NCI-H446 (cell line): ENCODE measurements around the gene BMPR1B.

Experiments used
- DNase-seq, 2 experiments: peaks; one replicate each; lab custom pipeline; 2025; lab: John Stamatoyannopoulos, UW

The BMPR1B gene

DNA sequence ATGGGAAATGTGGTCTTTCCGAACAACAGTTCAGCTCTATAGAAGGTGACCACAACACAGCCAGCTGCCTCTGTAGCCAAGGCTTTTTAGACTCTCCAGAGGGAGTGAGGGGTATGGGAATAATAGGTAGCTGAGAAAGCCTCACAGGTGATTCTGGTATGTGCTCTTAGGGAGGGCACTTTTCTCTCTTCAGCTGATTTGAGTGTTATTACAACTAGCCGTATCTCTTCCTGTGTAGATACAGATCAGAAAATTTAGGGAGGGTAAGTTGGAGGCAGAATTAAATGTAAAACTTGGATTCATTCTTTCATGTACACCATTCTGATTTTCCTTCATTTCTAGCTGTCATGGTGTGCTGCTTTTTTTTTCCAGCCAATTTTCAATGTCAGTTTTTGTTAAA lies 154.9 kb downstream of the BMPR1B start:
- no peak for DNase-seq

DNA sequence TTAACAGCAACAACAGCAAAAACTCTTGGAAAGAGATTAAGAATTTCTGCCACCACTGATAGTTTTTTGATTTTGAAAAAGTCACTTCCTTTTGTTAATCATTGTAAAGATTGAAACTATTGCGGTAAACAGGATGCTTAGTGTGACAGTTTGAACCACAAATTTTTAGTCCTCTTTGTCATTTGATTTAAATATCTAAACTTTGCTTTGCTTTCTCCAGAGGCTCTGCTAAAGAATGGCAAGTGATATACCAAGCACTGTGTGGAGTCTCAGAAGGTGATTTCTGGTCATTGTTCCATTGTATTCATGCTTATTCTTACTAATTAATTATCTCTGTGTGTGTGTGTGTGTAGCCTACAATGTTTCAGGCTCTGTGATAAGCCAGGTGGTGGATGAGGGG lies 155.6 kb downstream of the BMPR1B start:
- no peak for DNase-seq

DNA sequence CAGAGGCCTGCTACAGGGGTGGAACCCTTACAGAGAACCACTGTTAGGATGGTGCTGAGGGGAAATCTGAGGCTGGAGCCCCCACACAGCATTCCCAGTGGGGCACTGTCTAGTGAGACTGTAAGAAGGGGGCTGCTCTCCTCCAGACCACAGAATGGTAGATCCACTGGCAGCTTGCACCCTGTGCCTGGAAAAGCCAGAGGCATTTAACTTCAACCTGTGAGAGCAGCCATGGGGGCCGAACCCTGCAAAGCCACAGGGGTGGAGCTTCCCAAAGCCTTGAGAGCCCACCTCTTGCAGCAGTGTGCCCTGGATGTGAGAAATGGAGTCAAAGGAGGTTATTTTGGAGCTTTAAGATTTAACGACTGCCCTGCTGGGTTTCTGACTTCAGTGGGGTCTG lies 159.4 kb downstream of the BMPR1B start:
- no peak for DNase-seq

DNA sequence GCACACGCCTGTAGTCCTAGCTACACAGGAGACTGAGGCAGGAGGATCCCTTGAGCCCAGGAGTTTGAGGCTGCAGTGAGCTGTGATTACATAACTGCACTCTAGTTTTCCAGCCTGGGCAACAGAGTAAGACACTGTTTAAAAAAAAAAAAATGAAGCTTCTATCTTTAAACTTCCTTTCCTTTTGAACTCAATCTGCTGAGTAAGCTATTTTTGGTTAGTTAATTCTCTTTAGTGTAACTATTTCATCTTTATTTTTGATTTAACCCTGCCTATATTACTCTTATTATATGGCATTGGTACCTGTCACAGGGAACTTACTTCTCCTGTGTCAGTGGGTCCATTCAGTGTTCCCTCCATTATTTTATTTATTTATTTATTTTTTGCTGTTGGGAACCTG lies 160.8 kb downstream of the BMPR1B start:
- DNase-seq = no peak

DNA sequence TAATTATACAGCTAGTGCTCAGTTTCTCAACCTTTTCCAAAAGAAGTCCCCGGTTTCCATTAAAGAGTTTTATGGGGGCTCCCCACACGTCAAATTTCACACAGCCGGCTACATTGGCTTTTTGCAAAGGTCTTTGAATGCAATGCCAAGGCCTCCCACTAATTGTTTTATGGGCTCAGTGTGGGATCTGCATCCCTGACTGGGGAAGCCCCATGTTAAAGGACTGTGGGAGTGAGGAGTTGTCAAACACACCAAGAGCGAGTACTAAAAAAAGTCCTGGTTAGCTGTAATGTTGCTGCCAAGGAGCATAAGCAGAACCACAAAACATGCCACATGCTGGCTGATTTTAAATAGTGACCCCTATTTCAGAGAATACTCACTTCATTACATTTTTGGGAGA lies 162.6 kb downstream of the BMPR1B start:
- no peak for DNase-seq

DNA sequence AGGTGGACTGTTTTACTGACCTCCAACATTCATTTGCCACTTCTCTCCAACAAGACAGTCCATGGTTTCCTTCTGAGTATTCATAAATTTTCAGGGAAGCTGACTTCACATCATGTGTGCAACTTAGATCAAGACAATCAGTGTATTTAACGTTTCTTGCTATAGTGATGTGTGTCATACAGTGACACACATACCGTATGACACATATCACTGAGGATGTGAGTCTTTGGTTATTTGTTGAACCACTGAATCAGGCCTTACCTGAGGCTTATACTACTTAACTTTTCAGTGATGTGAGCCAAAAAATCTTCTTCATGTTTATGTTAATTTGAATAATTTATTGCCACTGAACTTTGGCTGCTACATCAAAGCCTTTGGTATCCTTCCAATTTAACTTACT lies 166.8 kb downstream of the BMPR1B start:
- DNase-seq = no peak

DNA sequence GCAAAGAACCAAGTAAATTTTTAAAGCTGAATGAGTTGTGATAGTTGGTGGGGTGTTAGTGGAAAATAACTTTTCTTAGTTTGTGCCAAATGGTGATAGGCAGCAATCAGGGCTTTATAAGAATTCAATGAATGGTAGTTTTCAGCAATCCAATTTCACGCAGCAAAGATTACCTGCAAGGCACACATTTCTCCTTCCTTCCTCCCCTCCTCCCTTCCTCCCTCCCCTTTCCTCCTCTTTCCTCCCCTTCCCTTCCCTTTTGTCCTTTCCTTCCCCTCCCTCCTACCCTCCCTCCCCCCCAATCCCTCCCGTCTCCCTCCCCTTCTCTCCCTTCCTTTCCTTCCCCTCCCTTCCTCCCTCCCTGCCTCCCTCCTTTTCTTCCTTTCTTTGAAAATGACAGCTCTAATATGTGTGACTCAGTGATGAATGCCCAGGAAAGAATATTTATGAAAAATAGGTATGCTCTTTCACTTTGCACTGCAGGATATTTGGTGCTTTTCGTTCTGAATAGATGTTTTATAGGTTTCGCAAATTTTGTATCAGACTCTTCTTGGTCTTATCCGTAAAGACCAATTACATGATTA lies 168.1 kb downstream of the BMPR1B start:
- DNase-seq = no peak

DNA sequence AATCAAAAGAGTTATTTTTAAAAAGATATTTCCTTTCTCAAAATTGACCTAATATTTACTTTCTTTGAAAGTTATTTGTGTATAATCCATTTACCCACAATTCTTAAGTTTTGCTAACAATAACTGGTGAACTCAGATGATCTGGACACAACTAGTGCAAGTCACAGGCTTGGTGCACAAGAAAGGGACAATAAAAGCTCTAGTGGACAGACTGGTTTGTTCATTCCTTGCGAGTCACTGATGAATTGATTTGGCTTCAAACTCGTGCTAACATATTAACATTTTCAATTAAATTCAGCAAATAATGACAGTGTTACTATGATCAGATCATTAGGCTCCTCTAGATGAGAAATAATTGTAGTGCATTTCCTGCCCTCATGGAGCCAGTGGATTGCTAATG lies 169.2 kb downstream of the BMPR1B start:
- no peak for DNase-seq

DNA sequence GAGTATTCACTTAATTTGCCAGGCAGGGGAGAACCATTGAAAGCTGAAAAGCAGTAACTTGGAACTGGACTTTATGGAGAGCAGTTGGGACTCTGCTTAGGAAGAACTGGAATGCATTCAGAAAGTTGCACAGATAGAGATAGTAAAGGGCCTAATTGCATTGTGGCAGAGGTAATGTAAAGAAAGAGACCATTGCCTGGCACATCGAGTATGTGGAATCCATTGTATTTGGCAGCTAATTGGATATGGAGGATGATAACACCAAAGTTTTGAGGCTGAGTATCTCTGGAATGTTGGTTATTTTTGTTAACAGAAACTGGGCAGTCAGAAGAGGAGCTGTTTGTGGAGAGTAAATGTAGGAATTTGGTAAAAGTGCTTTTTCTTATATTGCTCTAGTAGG lies 169.9 kb downstream of the BMPR1B start:
- no peak for DNase-seq

DNA sequence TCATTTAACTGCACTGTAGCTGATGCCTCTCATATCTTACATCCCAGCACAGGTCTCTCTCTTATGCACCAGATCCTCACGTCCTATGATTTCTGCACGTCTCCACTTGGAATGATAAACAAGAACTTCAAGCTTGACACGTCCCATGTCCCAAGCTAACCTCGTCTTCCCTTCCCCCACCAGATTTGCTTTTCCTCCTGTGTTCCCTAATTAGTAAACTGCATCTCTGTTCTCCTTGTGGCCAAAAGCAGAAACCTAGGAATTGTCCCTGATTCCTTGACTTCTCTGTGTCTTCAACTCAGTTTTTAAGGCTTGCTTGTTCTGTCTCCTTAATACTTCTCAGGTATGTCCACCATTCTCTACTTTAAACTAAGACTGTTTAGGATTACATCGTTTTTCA lies 171.9 kb downstream of the BMPR1B start:
- DNase-seq = no peak

DNA sequence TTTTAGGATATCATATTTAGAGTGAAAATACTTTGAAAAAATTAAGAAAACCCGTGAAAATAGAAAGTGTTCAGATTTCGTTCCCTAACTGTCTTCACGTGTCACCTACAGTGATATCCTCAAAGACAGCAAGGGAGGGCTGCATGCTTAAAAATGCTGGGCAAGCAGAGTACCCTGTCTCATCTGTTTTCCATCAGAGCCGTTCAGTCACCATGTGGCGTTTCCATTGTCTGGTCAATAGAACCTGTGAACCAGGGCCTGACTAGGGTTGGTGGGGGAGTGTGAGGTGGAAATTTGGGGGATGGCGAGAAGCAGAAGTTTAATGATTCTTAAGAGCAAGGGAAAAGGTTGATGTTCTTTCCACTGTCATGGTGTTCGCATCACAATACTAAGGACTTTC lies 173.9 kb downstream of the BMPR1B start:
- DNase-seq = no peak

DNA sequence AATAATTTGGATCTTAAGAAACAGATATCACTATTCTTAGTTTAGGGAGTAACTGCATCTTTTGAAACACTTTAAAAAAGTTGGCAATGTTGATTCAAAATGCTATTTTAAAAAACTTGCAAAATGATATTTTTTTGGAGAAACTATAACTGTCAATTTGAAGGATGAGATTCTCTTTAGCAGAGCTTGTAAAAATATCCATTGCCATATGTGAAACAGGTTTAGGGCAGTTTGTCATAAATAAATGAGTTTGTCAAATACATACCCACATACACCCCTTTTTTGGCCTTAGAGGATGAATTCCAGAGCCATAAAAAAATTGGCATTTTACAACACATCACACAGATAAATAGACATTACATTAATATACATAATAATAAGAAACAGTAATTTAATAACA lies 174.6 kb downstream of the BMPR1B start:
- DNase-seq = no peak

DNA sequence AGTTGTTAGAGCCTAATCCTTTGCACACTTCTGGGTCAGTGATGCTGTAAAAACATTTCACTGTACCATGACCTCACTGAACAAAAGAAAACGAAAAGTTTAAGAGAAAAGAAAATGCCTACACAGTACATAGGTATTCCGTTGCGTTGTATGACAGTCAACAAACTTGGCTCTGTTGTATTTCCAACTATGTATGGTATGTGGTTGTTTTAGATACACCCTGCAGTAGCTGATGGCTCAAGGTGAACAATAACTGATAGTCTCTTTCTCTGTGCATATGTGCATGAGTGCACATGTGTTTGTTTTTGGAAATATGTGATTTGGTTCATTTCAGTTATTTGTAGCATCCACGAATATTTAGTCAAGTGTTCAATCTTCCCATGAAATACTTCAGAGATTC lies 176.0 kb downstream of the BMPR1B start:
- DNase-seq = no peak

DNA sequence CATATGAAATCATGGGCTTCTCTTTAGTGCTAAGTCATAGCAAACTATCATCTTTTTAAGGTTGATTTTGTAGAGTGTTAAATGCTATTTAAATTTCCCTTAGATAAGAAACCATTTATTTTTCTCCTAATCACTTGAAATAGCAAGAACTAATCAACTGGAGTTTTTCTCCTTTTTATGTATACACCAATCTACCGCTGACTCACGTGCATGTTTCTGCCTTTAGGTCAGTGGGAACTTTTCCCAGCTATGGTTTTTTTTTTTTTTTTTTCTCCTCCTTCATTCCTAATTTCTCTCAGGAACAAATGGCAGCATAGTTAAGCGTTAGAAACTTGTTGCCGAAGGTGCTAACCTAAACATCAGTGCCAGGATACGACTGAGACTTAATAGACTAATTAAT lies 176.4 kb downstream of the BMPR1B start:
- no peak for DNase-seq

DNA sequence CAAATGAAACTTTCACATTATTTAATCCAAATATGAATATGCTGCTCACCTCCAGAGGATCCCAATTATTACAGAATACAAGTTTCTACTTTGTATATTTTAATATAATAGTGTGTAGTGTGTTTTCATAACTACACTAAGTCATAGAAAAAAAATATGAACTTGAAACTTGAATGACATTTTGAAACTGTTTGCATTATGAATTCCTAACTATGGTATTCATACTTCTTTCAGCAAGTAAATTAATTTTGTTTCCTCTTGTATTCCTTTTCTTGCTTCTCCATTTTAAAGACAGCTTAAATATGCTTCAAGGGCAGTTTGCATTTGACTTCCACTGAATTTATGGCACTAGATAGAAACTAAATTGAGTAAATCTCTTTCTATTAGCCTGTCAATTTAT lies 177.1 kb downstream of the BMPR1B start:
- DNase-seq = no peak

DNA sequence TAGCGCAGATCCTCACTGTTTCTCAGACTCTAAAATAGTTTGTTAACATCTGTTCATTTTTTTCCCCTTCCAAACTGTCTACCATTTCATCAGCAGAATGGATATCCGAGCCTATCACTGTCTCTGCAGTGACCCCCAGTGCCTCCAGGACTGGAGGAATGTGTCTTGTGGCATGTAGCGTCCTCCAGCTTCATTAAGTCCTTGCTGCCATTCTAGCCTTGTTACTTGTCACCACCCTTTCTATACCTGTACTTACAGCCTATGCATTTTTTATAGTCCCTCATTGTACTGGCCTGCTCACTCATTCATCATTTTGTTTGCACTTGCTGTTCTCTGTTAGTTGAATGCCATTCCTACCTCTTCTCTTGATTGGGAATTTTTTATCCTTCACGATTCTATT lies 179.1 kb downstream of the BMPR1B start:
- DNase-seq = no peak

DNA sequence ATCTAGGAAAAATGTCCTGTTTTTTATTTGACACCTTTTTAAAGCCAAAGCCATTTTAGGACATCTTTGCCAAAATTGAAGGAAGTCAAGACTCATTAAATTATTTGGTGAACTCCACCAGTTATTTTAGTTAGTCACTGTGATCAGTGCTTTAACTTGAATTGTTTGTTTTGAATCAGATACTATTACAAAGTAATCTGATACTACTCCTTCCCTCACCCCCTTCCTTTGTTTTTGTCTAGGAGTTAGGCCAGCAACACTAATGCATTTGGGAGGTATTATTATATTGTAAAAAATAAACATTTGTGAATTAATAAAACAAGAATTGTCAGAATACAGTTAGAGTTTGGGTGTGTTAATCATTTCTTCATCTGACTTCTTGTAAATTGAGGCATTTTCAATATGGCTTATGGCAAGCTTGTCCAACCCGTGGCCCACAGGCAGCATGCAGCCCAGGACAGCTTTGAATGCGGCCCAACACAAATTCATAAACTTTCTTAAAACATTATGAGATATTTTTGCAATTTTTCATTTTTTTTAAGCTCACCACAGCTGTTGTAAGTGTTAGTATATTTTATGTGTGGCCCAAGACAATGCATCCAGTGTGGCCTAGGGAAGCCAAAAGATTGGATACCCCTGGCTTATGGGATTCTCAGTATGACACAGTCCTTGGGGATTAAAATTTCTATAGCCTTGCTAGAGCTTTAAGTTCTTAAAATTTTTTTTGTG lies 182.2 kb downstream of the BMPR1B start:
- DNase-seq = no peak

DNA sequence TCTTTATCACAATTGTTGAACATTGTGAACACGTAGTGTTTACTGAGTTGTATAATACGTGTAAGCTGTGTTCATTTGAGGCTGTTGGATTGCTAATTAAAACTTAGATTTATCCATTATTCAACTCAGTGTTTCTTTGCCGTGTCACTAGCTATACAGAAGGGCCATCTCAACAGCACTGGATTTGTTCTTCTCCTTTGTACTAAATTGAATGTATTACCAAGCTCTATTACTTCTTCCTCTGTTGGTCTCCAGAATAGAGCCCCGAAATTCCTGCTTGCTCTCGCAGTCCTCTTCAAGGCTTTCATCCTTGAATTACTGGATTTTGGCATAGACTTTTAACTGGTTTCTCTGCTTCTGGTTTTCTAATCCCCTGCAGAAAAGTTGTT lies 182.8 kb downstream of the BMPR1B start:
- no peak for DNase-seq

DNA sequence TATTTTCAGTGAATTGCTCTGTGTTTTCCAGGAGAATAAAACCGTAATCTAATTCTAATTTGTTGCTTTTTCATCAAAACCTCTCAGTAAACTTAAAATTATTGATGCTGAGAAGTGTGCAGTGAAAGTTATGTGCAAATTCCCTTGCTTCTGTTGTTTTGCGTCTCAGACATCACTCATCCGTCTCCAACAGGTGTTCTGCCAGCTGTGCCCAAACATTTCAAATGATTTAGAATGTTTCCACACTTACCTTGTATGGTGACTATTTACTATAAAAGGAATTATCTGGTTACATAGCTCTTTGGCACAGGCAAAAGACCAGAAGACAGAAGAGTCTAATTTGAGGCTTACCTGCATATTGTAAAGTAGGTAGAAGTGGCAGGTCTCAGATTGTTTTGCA lies 184.0 kb downstream of the BMPR1B start:
- no peak for DNase-seq

DNA sequence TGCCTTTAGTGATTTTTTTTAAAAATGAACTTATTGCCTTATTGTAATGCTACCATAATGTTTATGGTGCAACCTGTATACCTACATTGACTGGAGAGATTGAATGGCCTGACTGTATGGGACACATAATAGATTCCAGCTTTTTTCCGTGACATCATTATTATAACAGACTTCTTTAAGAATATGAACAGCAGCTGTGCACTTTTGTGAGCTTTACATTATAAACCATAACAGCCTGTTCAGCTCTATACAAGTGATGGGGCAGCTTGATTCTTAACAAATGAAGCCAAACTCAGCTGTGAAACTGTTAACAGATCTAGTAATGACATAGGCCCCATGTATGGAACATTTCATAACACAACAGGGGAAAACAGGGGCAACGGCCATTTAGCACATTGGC lies 187.0 kb downstream of the BMPR1B start:
- DNase-seq = no peak

DNA sequence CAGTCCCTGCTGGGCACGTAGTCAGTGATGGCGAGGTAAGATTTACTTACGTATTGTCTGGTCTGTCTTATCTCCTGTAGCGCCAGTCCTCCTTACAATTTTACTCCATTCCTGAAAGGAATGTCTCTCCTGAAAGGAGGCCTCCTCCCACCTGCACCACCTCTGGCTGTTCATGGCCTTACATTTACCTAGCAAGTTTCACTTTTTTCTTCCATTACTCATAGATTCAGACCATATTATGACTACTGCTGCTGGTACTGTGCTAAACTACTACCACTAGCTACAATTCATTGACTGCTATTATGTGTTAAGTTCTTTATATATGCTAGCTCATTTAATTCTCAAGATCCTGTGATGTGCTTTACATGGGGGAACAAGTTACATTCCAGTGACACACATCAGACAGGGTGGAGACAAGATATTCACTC lies 189.9 kb downstream of the BMPR1B start:
- no peak for DNase-seq

DNA sequence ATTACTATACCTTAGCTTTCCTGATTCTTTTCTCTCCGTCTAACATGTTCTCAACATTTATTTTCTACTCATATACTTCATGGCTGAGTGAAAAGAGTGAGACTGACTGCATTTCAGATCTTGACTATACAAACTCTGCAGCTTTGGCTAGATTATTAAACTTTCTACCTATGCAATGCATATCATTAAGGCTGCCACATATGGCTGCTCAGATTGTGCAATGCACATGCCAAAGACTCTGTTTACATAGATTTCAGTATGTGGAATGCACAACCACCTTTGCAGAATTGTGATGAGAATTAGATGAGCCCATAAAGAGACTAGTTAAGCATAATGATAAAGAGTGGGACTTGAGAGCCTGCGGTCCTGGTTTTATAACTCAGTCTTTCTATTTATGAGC lies 196.5 kb downstream of the BMPR1B start:
- DNase-seq = no peak

DNA sequence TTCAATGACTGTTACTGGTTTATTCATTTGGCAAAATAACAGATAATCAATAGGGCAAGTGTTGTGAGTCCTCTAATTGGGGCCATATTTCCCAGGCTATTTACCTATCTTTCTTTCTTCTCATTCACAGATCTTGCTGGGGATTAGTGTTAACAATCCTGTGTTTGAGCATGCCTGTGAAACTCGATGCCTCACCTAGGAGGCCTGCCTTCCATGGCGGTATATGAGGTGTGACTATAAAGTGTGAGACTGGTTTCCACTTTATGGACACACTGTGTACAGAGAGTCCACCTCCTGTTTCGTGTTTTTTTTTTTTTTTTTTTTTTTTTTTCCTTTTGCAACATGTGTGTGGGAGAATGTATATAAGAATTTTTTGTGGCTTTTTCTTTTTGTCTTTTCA lies 199.3 kb downstream of the BMPR1B start:
- DNase-seq = no peak

DNA sequence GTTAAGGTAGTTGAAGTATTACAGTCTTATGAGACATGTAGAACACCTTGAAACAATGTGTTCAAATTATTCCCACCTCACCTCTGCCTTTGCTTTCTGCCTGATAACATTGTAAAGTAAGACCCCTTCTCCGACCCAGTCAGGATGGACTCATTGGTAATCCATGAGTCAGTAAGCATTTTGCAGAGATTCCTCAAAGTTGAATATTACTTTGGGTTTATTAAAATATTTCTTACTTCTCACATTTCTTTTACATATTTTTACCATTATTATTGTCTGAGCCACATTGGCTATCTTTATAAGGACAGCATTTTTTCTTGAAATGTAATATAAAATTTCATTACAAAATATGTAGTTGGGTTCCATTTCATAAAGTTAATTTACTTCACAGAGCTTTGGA lies 201.6 kb downstream of the BMPR1B start:
- no peak for DNase-seq
